ENCODE data around the gene GRIP2.

Gene GRIP2

DNA sequence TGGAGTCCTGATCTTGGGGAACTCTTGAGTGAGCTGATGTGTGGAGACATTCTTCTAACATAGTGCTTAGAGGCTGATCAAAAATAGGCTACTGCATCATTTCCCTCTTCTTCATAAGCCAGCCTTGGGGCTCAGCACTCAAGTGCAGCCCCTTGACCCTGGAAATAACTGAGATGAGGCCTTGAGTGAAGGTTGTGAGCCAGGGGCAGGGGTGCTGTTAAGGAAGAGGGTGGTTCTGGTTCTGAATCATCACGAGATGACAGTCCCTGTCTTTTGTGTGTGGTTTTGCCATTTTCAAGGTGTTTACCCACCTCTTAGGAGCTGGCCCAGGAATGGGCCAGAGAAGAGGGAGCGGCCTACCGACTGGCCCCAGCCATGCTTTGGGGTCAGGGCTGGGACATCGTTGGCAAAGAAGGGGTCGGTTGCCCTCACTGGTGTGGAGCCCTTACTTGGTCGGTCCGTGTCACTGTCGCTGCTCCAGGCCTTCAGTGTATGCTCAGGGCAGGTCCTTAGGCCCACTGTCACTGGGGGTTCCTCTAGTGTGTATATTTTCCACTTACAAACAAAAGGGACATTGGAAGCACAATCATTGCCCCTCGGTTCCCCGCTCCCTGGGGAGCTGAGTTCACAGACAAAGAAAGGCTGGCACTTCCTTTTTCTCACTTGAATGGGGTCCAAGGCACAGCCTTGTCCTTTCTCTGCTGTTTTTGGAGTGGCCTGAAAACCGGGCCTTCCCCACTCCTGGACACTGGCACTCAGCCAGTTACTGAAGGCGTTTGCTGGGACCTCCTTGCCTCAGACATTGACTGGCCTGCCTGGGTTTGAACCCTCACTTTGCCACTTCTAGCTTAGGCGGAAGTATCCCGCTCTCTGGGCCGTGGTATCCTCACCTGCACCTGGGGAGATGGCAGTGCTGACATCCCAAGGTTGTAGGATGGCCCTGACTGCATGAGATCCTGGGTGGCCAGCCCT, 91.1 kb downstream of the GRIP2 start:
- no peak for DNase-seq

DNA sequence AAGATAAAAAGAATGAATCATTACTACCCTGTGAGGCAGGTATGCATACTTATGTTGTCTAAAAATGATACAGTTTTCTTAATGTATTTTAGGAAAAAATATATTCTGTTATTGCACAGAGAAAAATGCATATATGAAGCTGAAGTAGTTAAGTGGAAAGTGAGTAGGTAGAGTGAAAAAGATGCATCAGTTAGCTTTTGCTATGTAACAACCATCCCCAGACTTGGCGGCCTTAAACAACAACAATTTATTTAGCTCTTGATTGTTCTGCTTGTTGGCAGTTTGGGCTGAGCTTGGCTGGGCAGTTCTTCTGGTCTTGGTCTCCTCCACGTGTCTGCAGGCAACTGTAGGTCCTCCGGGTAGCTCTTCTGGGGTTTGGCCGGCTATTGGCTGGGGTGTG, 92.1 kb downstream of the GRIP2 start:
- no peak for DNase-seq

DNA sequence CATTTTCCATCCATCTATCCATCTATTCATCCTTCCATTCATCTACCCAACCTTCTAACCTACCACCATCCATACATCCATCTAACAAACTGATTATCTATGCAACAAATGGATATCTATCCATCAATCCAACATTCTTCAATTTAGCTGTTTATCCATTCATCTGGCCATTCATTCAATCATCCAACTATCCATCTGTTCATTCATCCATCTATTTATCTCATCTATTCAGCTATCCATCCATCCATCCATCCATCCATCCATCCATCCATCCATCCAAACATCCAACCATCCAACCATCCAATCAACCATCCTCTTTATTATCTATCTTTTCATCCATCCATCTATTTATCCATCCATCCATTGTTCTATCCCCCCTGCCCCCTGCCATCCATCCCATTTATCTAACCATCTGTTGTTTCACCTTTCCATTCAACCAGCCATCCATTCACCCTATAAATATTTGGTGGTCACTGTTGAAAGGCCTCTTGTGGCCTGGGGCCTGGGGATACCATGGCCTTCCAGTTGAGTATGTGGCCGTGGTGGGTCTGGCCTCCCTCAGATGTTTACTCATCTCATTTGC, 93.1 kb downstream of the GRIP2 start:
- no peak for DNase-seq

DNA sequence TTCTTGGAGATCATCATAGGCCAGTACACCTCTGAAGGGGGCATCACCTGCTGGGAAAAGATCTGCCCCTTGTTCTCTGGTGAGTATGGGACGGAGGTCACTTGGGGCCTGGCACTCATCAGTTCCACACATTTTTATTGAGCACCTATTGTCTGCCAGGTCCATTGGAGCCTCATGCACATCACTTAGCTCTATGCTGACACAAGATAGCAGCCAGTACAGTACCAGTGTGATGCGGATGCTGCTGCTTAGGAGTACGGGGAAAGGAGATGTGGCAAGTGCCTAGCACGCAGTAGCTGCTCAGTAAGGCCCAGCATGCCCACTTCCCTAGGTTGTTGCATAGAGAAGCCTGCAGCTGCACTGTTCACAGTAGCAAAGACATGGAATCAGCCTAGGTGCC, 94.4 kb downstream of the GRIP2 start:
- DNase-seq = no peak

DNA sequence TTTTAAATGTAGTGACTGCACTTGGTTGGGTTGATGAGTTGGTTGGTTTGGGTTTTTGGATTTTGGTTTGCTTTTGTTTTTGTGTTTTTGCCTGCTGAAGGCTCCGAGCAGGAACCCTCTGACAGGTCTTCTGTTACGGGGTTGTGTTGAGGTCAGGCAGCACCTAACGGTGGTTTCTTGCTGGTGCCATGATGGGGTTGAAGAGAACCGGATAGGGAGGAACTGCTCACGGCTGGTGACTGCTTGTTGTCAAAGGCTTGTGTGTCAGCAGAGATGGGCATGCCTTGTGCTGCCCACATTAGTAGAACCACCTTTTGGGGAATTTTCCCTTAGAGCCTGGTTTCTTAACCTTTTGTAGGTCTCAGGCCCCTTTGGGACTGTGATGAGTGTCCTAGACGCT, 95.8 kb downstream of the GRIP2 start:
- DNase-seq = no peak

DNA sequence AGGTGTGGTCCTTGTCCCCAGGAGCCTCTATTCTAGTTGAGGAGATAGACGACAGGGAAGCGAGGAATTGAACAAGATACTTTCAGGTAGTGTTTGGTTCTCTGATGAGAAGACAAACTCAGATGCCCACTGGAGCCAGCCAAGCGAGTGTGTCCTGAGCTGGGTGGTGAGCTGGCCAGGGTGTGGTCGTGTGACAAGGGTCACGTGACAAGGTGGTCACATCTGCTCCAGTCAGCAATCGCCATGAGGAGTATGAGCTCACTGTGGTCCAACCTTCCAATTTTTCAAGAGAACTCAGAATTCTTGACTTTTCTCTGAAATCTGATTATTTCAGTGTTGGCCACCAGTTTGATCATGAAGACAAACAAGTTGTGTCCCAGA, 98.2 kb downstream of the GRIP2 start:
- no peak for DNase-seq

DNA sequence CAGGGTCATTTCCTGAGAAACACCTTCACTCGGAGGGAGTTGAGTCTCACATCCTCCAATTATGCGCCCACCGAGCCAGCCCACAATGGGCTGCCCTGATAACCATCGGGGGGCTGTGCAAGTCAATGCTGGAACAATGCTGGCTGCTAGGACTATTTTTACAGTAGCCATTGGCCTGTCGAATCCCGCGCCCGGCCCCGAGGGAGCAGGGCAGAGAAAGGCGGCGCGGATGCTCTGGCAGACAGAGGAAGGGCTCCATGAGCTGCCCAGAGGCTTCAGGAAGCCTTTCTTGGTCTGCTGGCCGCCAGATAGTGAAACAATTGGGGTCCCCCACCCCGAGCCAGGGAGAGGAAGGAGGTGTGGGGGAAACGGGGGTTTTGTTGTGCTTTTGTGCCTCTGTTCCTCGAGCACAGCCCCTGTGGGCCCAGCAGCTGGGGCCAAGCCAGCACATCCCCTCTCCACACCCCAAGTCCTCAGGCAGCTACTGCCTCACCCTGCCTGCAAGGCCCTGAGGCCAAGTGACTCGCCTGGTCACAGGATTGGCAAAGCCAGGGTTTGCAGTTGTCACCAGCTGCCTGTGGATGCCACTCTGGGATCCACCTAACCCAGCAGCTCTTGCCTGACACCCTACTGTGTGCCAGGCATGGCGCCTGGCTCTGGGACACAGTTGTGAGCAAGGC, 98.8 kb downstream of the GRIP2 start:
- no peak for DNase-seq

GRCh38 chr3:14440531-14441239, 99.5 kb downstream of the GRIP2 start:
- no peak for DNase-seq

DNA sequence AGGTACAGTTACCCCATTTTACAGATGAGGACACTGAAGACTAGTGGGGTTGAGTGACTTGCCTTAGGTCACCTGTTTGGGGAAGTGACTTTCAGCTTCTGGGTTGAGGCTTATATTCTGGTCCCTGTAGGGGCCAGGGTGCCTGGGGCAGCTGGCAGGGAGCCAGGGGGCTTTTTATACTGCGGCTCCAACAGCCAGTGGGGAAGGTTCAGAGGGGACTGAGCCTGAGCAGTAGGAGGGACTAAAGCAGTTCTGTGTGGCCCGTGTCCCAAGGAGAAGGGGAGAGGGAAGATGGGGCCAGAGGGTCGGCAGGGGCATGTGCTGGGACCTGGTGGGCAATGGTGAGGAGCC, 100.0 kb downstream of the GRIP2 start:
- DNase-seq = no peak

DNA sequence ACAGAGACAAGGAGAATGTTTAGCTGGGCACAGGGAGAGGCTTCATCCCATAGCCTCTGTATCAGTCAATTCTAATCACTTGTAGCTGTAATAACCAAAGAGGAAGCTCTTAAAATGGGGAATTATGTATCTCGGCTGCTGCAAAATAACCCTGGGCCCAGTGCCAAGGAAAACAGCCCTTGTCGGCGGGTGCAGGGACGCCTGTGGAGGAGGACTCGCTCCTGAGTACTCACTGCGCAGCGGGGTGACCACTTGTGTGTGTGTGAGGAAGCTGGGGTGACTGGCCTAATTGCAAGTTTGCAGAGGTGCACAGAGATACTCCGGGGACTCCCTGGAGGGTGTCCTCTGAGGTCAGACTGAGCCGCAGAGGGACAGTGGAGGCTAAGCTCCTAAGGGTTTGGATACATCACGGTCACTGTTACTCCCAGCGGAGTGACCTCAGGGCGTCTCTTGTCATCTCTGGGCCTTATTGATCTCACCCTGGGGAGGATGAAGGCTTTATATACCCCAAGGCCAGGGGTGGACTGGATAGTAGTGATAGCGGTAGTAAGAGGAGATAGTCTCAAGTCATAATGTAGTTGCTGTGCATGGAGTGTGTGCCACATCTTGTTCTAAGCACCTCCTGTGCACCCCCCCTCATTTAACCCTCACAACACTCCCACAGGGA, 100.5 kb downstream of the GRIP2 start:
- DNase-seq = no peak
